Hematopoietic multipotent progenitor cell treated with erythropoietin and hydrocortisone succinate and interleukin-3 and kit ligand, for 17 days (in vitro differentiated cells): ENCODE data around the gene MYO15B.
"Not testable (repeated sequence)": the region's sequence is repeated elsewhere in the genome, so short reads cannot be mapped to it uniquely, and the experiment has no call there.

Experiments used
- DNase-seq: peaks from one replicate; pipeline ENCODE4 v3.0.0-alpha.2; 2015; ENCODE audit warnings: low spot score

Gene MYO15B

DNA sequence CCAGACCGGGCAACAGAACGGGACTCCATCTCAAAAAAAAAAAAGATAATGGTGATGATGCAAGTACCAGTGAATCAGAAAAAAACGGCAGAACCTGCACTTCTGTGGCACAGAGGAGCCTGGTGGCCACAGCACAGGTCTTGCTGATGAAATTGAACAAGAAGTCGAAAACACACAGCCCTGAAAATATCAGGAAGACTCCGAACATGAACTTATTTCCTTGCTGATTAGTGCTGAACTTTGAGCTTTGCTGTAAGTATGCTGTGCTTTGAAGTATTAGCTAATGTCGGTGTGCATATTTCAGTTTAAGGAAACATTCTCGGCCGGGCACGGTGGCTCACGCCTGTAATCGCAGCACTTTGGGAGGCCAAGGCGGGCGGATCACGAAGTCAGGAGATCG is 10.9 kb upstream of the MYO15B start:
- no peak for DNase-seq

- not testable (repeated sequence) for DNase-seq
These were observed 6.4 kb upstream of the MYO15B start for GRCh38 chr17:75581121-75581725.

- not testable (repeated sequence) for DNase-seq
These were observed 4.4 kb upstream of the MYO15B start for GRCh38 chr17:75583197-75583596.

DNA sequence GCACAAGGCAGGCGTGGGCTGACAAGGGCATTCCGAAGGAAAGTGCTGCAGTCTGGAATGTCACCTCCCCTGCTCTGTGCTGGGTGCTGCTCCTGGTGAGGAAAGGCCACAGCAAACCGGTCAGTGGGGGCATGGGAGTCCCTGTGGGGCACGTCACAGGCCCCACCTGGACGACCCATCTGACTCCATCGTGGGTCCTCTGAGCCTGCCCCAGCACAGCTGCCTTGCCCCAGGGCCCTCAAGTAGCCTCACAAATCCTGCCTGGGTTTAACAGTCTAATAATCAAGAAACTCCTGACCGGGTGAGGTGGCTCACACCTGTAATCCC is 2.8 kb upstream of the MYO15B start:
- DNase-seq, result no peak

DNA sequence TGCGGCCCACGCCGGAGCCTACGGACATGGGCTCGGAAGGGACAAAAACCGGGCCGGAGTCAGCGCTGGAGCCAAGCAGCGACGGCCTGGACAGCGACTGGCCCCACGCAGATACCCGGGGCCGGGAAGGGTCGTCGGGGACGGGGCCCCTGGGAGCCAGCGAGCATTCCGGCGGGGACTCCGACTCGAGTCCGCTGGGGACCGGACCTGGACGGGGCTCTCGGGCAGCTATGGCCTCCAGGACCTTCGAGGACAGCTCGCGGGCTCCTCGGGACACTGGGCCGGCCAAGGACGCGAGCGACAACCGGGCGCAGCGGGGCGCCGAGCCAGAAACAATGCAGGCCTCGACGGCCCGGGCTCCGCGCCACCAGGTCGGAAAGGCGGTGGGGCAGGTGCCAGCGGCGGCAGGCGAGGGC is 1.0 kb downstream of the MYO15B start:
- no peak for DNase-seq

DNA sequence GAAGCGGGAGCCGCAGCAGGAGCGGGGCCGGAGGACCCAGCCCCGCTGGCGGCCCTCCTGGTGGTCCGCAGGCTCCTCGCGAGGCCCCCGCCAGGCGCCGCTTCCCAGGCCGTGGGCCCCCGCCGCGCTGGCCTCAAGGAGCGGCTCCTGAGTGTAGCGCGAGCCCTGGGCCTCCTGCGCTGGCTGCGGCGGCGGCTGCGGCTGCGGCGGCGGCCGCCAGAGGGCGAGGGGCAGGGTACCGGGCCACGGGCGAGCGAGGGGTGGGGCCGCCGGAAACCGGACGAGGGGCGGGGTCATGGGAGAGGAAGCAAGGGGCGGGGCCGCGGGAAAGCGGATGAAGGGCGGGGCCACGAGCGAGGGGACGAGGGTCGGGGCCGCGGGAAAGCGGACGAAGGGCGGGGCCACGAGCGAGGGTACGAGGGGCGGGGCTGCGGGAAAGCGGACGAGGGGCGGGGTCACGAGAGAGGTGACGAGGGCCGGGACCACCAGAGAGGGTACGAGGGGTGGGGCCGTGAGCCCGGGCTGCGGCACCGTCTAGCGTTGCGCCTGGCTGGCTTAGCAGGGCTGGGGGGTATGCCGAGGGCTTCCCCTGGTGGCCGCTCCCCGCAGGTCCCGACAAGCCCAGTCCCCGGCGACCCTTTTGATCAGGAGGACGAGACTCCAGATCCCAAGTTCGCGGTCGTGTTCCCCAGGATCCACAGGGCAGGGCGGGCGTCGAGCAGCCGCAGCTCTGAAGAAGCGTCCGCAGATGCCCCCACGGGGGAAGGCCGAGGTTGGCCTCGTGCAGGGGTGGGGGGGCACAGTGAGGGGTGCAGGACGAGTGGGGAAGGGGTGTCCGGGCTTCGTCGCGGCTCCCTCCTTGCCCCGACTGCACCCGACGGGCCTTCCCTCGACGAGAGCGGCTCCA is 1.7 kb downstream of the MYO15B start:
- DNase-seq, result peak; percentile 83

- no peak for DNase-seq
These were observed 2.3 kb downstream of the MYO15B start for GRCh38 chr17:75589919-75590303.

DNA sequence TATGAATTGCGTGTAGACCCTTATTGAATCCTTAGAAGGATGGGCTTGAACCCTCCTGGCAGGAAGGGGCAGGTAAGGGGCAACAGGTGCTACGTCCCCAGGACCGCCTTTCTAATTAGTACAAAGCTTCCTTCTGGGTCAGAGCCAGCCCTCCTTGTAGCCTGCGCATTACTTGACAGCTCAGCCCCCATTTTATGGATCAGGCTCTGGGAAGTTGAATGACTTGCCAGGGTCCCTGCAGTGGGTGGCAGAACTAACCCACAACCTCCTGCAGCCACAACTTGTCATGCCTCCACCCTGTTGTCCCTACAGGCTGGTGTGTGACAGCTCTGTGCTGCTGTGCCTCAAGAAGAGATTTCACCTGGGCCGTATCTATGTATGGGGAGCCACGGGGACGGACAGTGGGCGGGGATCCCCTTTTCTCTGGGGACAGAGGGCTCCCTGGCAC is 2.7 kb downstream of the MYO15B start:
- no peak for DNase-seq

- DNase-seq, result no peak
These were observed 3.5 kb downstream of the MYO15B start for GRCh38 chr17:75590849-75591721.

DNA sequence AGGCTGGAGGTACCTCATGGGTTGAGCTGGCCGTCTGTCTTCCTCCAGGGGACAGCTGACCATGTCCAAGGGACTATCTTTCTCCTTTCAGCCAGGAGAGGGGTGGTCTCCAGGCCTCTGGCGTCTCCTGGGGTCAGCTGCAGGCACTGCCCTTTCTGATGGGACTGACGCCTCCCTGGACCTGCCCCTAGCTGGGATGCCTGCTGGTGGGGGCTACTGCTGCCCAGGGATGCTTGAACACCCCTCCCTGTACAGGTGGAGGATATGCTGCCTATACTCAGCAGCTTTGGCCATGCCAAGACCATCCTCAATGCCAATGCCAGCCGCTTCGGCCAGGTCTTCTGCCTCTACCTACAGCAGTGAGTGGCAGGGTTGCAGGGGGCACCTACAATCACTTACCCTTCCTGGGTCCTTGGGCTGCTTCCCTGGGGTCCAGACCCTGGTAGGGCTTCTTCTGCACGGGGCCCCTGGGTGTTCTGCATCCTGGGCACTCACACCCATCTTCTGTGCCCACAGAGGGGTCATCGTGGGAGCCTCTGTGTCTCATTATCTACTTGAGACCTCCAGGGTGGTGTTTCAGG is 4.2 kb downstream of the MYO15B start:
- no peak for DNase-seq

- DNase-seq, result no peak
These were observed 4.9 kb downstream of the MYO15B start for GRCh38 chr17:75592348-75593020.

DNA sequence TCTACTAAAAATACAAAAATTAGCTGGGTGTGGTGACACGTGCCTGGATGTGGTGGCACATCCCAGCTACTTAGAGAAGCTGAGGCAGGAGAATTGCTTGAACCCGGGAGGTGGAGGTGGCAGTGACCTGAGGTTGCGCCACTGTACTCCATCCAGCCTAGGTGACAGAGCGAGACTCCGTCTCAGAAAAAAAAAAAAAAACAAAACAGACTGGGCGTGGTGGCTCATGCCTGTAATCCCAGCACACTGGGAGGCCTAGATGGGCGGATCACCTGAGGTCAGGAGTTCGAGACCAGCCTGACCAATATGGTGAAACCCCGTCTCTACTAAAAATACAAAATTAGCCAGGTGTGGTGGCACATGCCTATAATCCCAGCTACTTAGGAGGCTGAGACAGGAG is 5.8 kb downstream of the MYO15B start:
- DNase-seq, result not testable (repeated sequence)

- DNase-seq, result no peak
These were observed 7.1 kb downstream of the MYO15B start for GRCh38 chr17:75594499-75595283.

GRCh38 chr17:75595284-75595919 is 7.8 kb downstream of the MYO15B start:
- no peak for DNase-seq

GRCh38 chr17:75595920-75596313 is 8.3 kb downstream of the MYO15B start:
- DNase-seq, result no peak

DNA sequence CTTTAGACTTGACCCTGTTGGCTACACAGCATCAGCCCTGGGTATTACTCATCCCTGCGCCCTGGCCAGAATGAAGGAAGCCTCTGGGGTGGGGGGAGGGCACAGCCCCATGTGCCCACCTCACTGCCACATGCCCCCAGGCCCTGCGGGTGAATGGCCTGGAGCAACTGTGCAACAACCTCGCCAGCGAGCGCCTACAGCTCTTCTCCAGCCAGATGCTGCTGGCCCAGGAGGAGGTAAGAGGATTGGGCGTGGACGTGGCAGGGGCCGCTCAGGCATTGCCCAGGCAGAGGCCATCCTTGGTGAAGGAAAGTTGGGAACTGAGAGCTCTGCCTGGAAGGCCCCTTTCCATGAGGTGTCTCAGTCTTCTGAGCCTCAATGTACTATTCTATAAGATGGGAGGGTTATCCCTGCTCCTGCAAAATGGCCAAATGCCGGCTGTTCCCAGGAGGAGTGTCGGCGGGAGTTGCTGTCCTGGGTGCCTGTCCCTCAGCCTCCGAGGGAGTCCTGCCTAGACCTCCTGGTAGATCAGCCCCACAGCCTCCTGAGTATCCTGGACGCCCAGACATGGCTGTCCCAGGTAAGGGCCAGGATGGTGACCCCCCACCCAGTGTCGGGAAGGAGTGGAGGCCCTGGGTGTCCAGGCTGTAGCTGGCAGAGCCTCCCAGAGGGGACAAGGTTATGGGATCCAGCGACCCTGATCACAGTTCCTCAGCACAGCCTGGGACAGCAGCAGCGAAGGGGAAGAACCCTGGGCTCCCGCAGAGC is 8.9 kb downstream of the MYO15B start:
- DNase-seq, result no peak

DNA sequence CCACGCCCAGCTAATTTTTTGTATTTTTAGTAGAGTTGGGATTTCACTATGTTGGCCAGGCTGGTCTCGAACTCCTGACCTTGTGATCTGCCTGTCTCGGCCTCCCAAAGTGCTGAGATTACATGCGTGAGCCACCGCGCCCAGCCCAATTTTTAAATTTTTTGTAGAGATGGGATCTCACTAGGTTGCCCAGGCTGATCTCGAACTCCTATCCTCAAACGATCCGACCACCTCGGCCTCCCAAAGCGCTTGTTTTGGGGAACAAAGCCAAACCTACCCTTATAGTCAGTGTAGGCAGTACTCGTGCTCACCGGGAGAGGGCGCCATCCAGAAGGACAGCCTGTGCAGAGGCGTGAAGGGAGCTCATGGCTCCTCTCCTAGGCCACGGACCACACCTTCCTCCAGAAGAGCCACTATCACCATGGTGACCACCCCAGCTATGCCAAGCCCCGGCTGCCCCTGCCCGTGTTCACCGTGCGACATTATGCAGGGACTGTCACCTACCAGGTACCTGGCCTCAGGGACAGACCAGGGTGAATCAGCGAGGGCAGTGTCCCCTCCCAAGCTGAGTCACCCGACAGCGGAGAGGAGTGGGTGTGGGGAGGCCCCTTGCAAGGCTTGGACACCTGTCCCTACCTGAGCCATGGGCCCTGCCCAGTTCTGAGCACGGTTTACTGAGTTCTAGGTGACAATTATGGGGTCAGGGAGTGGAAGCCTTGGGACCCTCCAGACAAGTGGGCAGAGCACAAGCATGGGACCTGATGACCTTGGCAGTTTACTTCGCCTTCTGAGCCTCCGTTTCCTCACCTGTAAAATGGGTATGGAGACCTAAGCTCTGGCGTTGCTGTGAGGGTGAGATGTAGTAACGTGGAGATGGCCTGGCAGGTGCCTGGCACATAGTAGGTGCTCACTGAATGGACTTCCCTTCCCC is 13.7 kb downstream of the MYO15B start:
- DNase-seq, result peak; percentile 72

GRCh38 chr17:75602644-75603043 is 15.0 kb downstream of the MYO15B start:
- no peak for DNase-seq
